Measurements from ENCODE around the gene RAD1. TPM values are rescaled to one million over a fixed set of nuclear protein-coding genes. Genes with fewer than 3 reads are reported as not detected.

The RAD1 gene
- total and polyA plus RNA-seq, 2 of the 8 experiments (the other 6 are each of a cell fraction or from before 2014, with no cell fraction given), result 15.1 to 37.3 TPM

GRCh38 chr5:34941936-34942335, 26.6 kb upstream of the RAD1 start:
- POLR2A ChIA-PET (ENCODE audit: partially characterized antibody), result no interaction called here
- H3K4me3 ChIP-seq (ENCODE audit: extremely low read depth in 1 of 4, insufficient read depth in 2 of 4, low read depth in 3 of 4, low read length in 4 of 4), result no peak overlapping the region
- no peak overlapping the region for H3K56ac ChIP-seq (replicated peaks; ENCODE audit: insufficient read length, low read depth, low read length)
- H3K27me3 ChIP-seq (replicated peaks in 1 of 4; ENCODE audit: control insufficient read depth in 3 of 4, extremely low read depth in 1 of 4, insufficient read depth in 3 of 4, low read length in 3 of 4), result no peaks in the 10 kb centered on the region
- H3K4me2 ChIP-seq (ENCODE audit: insufficient read depth in 1 of 2, low read depth in 2 of 2, low read length in 2 of 2), result no peak overlapping the region
- no peaks in the 10 kb centered on the region for H3K9me3 ChIP-seq (ENCODE audit: insufficient read depth in 2 of 2, low read depth in 1 of 2, low read length in 1 of 2)
- no peak overlapping the region for H2BK15ac ChIP-seq (ENCODE audit: low read length)
- H3K79me1 ChIP-seq (ENCODE audit: low read depth, low read length), result no peaks in the 10 kb centered on the region
- CTCF ChIA-PET (ENCODE audit: partially characterized antibody), result no interaction called here
- no peak for FAIRE-seq
- no peak overlapping the region for H2AK5ac ChIP-seq (ENCODE audit: low read depth, low read length)
- H3K23me2 ChIP-seq (ENCODE audit: low read depth, low read length), result no peaks in the 10 kb centered on the region
- peaks cover 16 to 86% (median 32%) of the 10 kb centered on the region in 4 experiments for H3K36me3 ChIP-seq (ENCODE audit: control insufficient read depth in 2 of 4, insufficient read depth in 4 of 4, low read length in 3 of 4)
- no peak overlapping the region for H3K18ac ChIP-seq (ENCODE audit: extremely low read depth, low read length)
- no peak overlapping the region for H4K91ac ChIP-seq (replicated peaks; ENCODE audit: insufficient read length, low read length)
- no peak overlapping the region for H3K4ac ChIP-seq (replicated peaks; ENCODE audit: insufficient read length, low read depth, low read length)
- no peak overlapping the region for H3K23ac ChIP-seq (ENCODE audit: insufficient read length)
- H3K27ac ChIP-seq (ENCODE audit: low read depth, low read length), result no peak overlapping the region
- H3K14ac ChIP-seq (ENCODE audit: insufficient read length), result no peak overlapping the region
- H3K9ac ChIP-seq (replicated peaks in 1 of 4; ENCODE audit: extremely low read depth in 1 of 4, low read depth in 3 of 4, low read length in 3 of 4), result no peak overlapping the region
- H2BK20ac ChIP-seq (ENCODE audit: low read length), result no peak overlapping the region
- H4K8ac ChIP-seq (ENCODE audit: extremely low read depth, insufficient read depth, low read length), result no peak overlapping the region
- H2BK5ac ChIP-seq (ENCODE audit: low read depth, low read length), result no peak overlapping the region
- H2BK12ac ChIP-seq (ENCODE audit: low read depth, low read length), result no peak overlapping the region
- no peaks in the 10 kb centered on the region for H3K4me1 ChIP-seq (replicated peaks in 1 of 4; ENCODE audit: control insufficient read depth in 3 of 4, insufficient read depth in 4 of 4, low read length in 3 of 4)
- no peaks in the 10 kb centered on the region for H3K79me2 ChIP-seq (ENCODE audit: control insufficient read depth in 1 of 2, insufficient read depth in 2 of 2, low read length in 2 of 2)
- DNase-seq (ENCODE audit: low read depth in 1 of 2, low spot score in 2 of 2), result no peak
- WGBS, 2 experiments (ENCODE audit: extremely low coverage in 1 of 2, insufficient coverage in 1 of 2, insufficient read length in 1 of 2, insufficient replicate concordance in 2 of 2, low coverage in 1 of 2, low lambda C conversion rate in 2 of 2, missing lambda C conversion rate in 1 of 2), result 93% methylated on average over 3 of the region's 3 CpGs; no CpG with 5 or more reads in 1 of the 2 experiments
- H4K5ac ChIP-seq (ENCODE audit: insufficient read length, low read depth, low read length), result no peak overlapping the region
- H2AFZ ChIP-seq (ENCODE audit: low read length), result no peak overlapping the region
- no peak overlapping the region for H2BK120ac ChIP-seq (replicated peaks; ENCODE audit: low read depth, low read length)
- H4K20me1 ChIP-seq (replicated peaks in 1 of 2; ENCODE audit: control insufficient read depth in 1 of 2, insufficient read depth in 2 of 2, low read length in 2 of 2), result peaks cover 0 to 1% of the 10 kb centered on the region in 2 experiments
- no peak for TF ChIP-seq YY1 (IDR thresholded peaks at IDR 0.05; ENCODE audit: low read depth, low read length)
- no peak for TF ChIP-seq EGR1 (IDR thresholded peaks at IDR 0.05; ENCODE audit: borderline replicate concordance, low read depth, low read length)
- TF ChIP-seq CREB1 (IDR thresholded peaks at IDR 0.05), result no peak
- TF ChIP-seq JUN (IDR thresholded peaks at IDR 0.05; ENCODE audit: low read depth, low read length), result no peak
- no peak for TF ChIP-seq SP4 (IDR thresholded peaks at IDR 0.05; ENCODE audit: low read length)
- TF ChIP-seq KDM1A (IDR thresholded peaks at IDR 0.05; ENCODE audit: borderline replicate concordance, low read length), result no peak
- no peak for TF ChIP-seq CBX5 (IDR thresholded peaks at IDR 0.05; ENCODE audit: low read depth, low read length)
- TF ChIP-seq TBP (IDR thresholded peaks at IDR 0.05; ENCODE audit: low read depth, low read length), result no peak
- TF ChIP-seq SUZ12 (IDR thresholded peaks at IDR 0.05; ENCODE audit: low read length), result no peak

All from H1 (cell line).